ENCODE data around the gene FRMD5. TPM values are rescaled to one million over a fixed set of nuclear protein-coding genes. Genes with fewer than 3 reads are reported as not detected.

FRMD5 gene
- total RNA-seq (2021; ENCODE audit: unreplicated experiment) (27.2 TPM), Bru-seq, nascent RNA (percentile 85 among the genes with signal in this experiment), BruChase-seq, experiment 1, labeled RNA remaining after a 6-hour chase (percentile 76 among the genes with signal in this experiment), BruChase-seq, experiment 2, labeled RNA remaining after a 2-hour chase (percentile 88 among the genes with signal in this experiment)
- 18.2 and 20.6 TPM in 2 replicates for polyA plus RNA-seq (2012)
- long read RNA-seq, partial matches to known transcripts, result 10 of 36 reads
- long read RNA-seq, other reads (novel, unspliced or antisense), result 22 of 36 reads

- POLR2A ChIA-PET, result interaction anchor here (0.6 to 1.0 kb wide), 3 partner anchors 12 to 210 kb away, joined by 3 read pairs; no protein-coding TSS in a partner anchor
- Histone ChIP-seq H3K4me2 (ENCODE audit: low read length) (peak within 1 kb of the TSS; percentile 94), H3K4me1 (ENCODE audit: control insufficient read depth in 1 of 2, insufficient read depth in 2 of 2, low read length in 2 of 2) (peaks cover 28 to 60% of the 10 kb centered on the region in 2 experiments), H3K4me3 (replicated peaks in 1 of 2; ENCODE audit: low read depth in 1 of 2, low read length in 2 of 2) (peak within 1 kb of the TSS; percentile 59 to 88), H3K9me3 (ENCODE audit: control insufficient read depth in 1 of 2, insufficient read depth in 1 of 2, low read depth in 1 of 2, low read length in 2 of 2) (no peaks in the 10 kb centered on the region), H4K20me1 (ENCODE audit: insufficient read depth) (no peaks in the 10 kb centered on the region; the same call in 1 of the 2 replicates), H3K36me3 (ENCODE audit: control insufficient read depth in 1 of 2, insufficient read depth in 2 of 2, low read length in 2 of 2) (no peaks in the 10 kb centered on the region), H3K9ac (ENCODE audit: low read length) (peak within 1 kb of the TSS; percentile 69), H2AFZ (ENCODE audit: low read depth, low read length, poor library complexity, severe bottlenecking) (peak within 1 kb of the TSS; percentile 92), H3K9me2 (ENCODE audit: insufficient read depth) (no peaks in the 10 kb centered on the region), H3K27me3 (ENCODE audit: insufficient read depth, low read length) (no peaks in the 10 kb centered on the region), H3K27ac (ENCODE audit: low read depth, low read length) (peak within 1 kb of the TSS; percentile 97), H3K79me2 (ENCODE audit: insufficient read depth, low read length) (peaks cover 44% of the 10 kb centered on the region)
- CTCF ChIA-PET, result interaction anchor here (0.6 to 1.4 kb wide), 4 partner anchors 13 to 309 kb away, joined by 3 to 6 read pairs (median 3); no protein-coding TSS in a partner anchor
- RAD21 ChIA-PET (ENCODE audit: low non-redundant PET in 1 of 2, low total read pairs in 2 of 2, uncharacterized antibody in 2 of 2, unreplicated experiment in 2 of 2), result no interaction called here
- DNase-seq (ENCODE audit: low read depth, low spot score) (peak; percentile 97), ATAC-seq (peak; percentile 89)
- intact Hi-C loops (cut with micrococcal nuclease), result loop anchor here (1.0 kb wide), 2 partner anchors 38 to 93 kb away; no protein-coding TSS in a partner anchor
- no TSS peak for BruUV-seq (replicated peaks)
- TF ChIP-seq SRF (IDR thresholded peaks at IDR 0.05; ENCODE audit: low read depth) (no peak), CBX3 (IDR thresholded peaks at IDR 0.05; ENCODE audit: low read depth) (no peak; the same call in 1 of the 2 replicates), ZBTB33 (IDR thresholded peaks at IDR 0.05; ENCODE audit: extremely low read depth, insufficient replicate concordance, low read length) (no peak), ELF1 (IDR thresholded peaks at IDR 0.05; ENCODE audit: borderline replicate concordance, low read depth) (no peak), ATF3 (IDR thresholded peaks at IDR 0.05) (no peak), EZH2 (IDR thresholded peaks at IDR 0.05) (no peak), POLR2A (IDR thresholded peaks at IDR 0.05; ENCODE audit: borderline replicate concordance, extremely low read depth, insufficient read depth, insufficient read length) (peak; percentile 80), SIN3A (IDR thresholded peaks at IDR 0.05; ENCODE audit: low read depth) (no peak), CEBPB (IDR thresholded peaks at IDR 0.05; ENCODE audit: low read depth) (no peak), TCF7L2 (IDR thresholded peaks at IDR 0.05; ENCODE audit: borderline replicate concordance, extremely low read depth, insufficient read depth, insufficient read length) (peak; percentile 95), RAD21 (IDR thresholded peaks at IDR 0.05; ENCODE audit: low read depth) (no peak), JUND (IDR thresholded peaks at IDR 0.05) (no peak), EGR1 (IDR thresholded peaks at IDR 0.05; ENCODE audit: low read depth) (no peak), FOSL1 (IDR thresholded peaks at IDR 0.05; ENCODE audit: low read depth) (no peak), SP1 (IDR thresholded peaks at IDR 0.05; ENCODE audit: low read depth) (peak; percentile 100), POLR2AphosphoS5 (IDR thresholded peaks at IDR 0.05; ENCODE audit: low read depth, low read length) (peak; percentile 96), ZNF274 (IDR thresholded peaks at IDR 0.05; ENCODE audit: low read depth, low read length) (no peak), EZH2phosphoT487 (IDR thresholded peaks at IDR 0.05; ENCODE audit: borderline replicate concordance) (no peak), YY1 (IDR thresholded peaks at IDR 0.05; ENCODE audit: extremely low read depth, insufficient replicate concordance, low read depth, low read length) (peak; percentile 47)
- TF ChIP-seq, protein P1, sequence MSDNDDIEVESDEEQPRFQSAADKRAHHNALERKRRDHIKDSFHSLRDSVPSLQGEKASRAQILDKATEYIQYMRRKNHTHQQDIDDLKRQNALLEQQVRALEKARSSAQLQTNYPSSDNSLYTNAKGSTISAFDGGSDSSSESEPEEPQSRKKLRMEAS (IDR thresholded peaks at IDR 0.05), result peak; percentile 86
- TF ChIP-seq, protein P2, sequence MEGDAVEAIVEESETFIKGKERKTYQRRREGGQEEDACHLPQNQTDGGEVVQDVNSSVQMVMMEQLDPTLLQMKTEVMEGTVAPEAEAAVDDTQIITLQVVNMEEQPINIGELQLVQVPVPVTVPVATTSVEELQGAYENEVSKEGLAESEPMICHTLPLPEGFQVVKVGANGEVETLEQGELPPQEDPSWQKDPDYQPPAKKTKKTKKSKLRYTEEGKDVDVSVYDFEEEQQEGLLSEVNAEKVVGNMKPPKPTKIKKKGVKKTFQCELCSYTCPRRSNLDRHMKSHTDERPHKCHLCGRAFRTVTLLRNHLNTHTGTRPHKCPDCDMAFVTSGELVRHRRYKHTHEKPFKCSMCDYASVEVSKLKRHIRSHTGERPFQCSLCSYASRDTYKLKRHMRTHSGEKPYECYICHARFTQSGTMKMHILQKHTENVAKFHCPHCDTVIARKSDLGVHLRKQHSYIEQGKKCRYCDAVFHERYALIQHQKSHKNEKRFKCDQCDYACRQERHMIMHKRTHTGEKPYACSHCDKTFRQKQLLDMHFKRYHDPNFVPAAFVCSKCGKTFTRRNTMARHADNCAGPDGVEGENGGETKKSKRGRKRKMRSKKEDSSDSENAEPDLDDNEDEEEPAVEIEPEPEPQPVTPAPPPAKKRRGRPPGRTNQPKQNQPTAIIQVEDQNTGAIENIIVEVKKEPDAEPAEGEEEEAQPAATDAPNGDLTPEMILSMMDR (IDR thresholded peaks at IDR 0.05 in 2 of 3, conservative IDR thresholded peaks at IDR 0.05 in 1 of 3; ENCODE audit: borderline replicate concordance in 1 of 3, insufficient read depth in 1 of 3, low read depth in 2 of 3, low read length in 2 of 3), result peak in 2 of 3 experiments; percentile 14 to 46; a peak in 2 of 6 replicates
These were observed at the start of gene FRMD5 for GRCh38 chr15:44195151-44195740. TSS of gene FRMD5 (minus strand) at chr15:44195271.
